ENCODE data around the gene RGS19.

The RGS19 gene

DNA sequence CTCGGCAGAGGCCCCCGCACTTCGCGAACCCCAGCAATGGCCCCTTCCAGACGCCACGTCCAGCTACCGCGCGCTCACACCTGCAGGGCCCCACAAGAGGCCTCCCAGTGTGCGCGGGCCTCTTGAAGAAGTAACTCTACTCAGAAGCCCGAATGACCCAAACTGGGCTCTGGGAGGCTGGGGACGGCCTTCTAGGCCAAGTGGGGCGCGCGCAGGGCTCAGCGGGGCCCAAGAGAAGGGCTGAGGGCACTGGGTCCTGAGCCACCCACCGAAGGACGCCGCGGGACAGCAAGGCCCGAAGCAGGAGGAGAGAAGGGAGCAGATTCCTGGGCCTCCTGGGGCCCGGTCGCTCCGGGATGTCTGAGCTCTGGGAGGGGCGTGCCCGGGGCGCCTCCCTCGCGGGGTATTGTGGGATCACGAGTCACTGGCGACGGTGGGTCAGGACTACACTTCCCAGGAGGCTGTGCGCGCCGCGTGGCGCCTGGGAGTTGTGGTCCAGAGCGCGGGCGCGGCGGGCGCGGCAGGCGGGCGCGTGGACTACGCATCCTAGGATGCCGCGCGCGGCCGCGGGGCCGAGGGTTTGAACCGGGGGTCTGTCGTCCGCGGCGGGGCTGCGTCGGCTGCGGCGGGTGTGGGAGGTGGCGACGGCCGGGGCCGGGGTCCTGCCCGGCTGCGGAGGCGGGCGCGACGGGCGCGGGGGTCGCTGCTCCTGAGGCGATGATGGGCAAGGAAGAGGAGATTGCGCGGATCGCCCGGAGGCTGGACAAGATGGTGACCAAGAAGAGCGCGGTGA, 16.5 kb downstream of the RGS19 start, which contains the start of gene TCEA2:
Gene TCEA2 (plus strand): TSS at position 603 of the 793 bp plus-strand sequence. CDS start 115 bp downstream, at position 718.
- peak; percentile 53 for DNase-seq

DNA sequence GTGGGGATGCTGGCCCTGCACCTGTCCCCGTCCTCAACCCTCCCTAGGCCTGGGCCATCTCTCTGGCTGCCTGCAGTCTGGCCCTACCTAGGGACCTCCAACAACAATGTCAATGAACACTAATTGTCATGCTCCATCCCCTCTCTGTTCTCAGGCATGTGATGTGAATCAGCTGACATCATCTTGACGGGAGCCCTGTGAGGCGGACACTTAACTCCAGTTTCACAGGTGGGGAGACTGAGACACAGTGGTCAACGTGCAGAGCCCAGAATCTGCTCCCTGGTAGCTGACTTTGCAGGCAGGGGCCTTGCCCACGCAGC, 17.1 kb downstream of the RGS19 start:
- no peak for DNase-seq

DNA sequence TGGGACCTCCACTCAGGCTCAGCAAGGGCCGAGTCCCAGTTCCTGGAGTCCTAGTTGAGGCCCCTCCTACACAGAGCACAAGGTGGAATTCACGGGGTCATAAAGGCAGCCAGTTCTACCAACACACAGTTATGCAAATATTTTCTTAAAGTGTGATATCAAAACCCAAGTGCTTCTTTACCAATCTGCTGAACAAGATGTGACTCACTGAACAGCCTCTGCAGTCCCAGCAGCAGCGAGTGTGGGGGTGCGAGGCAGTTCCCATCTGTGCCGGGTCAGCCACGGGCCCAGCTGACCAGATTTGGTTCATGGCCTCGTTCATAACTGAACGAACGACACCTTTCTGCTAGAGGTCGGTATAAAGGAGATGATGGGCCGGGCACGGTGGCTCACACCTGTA, 20.8 kb downstream of the RGS19 start:
- no peak for DNase-seq

DNA sequence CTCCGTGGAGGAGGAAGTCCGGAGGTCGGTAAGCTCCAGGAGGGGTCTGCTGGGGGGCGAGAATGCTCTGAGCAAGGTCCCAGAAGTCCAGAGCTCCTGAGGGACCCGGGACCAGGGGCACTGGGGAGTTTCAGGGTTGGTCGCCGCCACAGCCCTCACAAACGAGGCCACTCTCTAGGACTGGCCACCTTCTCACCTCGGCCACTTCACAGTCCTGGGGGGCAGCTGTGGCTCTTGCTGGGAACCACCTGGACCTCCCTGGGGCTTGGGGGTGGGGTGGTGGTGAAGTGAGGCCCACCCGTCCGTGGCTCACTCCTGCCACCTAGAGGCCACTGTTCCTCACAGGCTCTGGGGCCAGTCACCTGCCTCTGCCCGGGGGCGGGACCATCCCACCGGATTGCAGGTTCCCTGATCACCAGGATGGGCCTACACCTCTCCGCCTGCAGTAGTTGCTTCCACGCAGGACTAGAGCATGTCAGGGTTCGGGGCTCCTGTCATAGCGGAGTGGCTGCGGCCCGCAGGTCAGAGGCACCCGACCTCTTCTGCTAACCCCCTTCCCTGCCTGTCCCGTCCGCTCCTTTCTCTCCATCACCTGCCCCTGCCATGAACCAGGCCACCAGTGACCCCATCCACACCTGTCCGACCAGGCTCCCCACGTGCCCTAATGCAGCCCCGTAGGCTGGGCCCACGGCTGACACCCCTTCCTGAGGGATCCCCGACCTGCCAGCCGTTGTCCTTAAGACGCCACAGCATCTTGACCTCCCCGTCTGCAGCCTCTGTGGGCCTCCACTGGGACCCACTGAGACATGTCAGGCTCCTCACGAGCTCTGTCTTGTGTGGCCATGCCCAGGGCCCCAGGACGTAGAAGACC, 21.5 kb downstream of the RGS19 start:
- DNase-seq, result no peak

DNA sequence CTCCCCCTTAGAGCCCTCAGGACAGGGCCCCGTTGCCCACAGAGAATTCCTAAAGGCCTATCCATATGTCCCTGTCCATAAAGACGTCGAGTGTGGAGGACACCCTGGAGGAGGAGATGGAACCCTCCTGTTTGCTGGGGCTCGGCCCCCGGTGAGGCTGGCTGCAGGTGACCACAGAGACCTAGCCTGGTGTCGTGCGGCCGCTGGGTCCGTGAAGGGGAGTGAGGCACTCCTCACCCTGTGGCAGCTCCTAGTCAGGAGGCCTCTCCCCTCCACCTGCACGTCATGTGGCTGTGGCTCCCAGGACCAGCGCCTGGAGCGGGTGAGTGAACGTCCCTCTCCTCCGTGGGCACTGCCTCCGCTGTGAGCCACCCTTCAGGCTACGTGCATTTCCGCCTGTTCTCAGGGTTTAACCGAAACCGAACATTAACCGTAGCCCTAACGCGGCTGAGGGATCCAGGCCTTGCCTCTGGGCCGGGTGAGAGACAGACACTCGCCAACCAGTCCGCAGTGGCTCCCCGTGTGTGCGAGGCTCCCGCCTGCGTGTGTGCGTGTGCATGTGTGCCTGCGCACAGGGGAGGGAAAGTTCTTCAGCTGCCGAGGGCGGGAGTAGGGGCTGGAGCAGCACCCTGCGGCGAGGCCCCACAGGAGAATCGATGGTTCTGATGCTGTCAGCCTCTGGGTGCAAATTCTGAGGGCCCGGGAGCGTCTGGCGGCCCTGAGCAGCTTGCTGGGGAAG, 22.3 kb downstream of the RGS19 start:
- DNase-seq, result no peak

DNA sequence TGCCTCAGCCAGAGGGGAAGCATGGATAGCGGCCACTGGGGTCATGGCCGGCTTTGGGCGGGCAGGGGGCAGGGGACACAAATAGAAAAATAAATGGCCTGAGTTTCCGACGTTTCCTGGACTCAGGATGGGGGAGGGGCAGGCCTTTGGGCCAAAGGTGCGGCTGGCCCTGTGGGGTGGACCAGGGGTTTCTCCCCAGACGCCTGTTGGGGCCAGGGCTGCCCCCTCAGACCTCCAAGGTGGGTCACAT, 22.8 kb downstream of the RGS19 start:
- DNase-seq, result no peak

DNA sequence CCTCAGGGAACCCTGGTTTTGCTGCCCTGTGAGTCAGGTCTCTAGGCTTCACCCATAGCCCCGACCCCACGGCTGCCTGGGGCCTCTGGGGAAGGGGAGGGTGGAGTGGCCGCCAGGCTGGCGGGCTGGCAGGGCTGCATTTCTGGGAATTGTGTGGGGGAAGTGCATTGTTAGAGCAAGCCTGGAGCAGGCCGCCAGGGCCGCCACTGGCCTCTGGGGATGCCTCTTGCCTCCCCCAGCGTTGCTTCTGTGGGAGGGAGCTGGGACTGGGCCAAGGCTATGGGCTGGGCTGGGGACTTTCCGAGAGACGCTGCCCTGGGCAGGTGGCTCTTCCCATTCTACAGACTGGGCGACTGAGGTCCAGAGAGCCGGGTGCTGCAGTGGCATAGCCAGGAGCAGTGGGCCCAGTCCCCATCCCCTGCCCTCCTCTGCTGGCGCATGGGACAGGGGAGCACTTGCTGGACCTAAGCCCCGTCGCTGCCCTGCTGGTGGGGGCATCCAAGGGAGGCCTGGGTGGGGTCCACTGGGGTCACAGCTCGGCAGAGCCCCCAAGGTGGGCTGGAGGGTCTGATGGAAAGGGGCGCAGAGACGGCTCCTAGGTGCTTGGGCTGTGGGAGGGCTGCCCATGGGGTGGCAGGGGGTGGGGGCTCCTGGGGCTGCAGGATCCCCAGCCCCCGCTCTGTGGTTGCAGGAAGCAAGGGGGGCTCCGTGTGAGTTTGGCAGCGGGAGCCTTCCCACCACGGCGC, 23.3 kb downstream of the RGS19 start:
- no peak for DNase-seq

DNA sequence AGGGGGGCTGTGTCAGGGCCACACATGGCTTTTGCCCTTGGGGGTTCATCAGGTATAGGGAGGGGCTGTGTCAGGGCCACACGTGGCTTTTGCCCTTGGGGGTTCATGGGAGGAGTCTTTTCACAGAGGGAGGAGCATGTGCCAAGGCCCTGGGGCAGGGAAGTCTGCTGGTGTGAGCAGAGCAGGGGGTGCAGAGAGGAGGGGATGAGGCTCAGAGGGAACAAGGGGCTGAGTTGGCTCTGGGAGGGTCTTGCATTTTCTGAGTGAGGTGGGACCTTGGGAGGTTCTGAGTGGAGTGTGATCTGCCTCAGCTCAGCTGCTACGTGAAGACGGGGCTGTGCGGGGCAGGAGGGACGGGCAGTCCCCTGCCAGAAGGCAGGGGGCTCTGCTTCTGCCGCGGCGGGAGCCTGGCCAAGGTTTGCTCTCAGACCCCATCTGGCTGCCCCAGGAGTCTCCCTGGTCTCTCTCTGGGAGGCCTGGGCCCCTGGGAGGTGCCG, 23.9 kb downstream of the RGS19 start:
- no peak for DNase-seq

DNA sequence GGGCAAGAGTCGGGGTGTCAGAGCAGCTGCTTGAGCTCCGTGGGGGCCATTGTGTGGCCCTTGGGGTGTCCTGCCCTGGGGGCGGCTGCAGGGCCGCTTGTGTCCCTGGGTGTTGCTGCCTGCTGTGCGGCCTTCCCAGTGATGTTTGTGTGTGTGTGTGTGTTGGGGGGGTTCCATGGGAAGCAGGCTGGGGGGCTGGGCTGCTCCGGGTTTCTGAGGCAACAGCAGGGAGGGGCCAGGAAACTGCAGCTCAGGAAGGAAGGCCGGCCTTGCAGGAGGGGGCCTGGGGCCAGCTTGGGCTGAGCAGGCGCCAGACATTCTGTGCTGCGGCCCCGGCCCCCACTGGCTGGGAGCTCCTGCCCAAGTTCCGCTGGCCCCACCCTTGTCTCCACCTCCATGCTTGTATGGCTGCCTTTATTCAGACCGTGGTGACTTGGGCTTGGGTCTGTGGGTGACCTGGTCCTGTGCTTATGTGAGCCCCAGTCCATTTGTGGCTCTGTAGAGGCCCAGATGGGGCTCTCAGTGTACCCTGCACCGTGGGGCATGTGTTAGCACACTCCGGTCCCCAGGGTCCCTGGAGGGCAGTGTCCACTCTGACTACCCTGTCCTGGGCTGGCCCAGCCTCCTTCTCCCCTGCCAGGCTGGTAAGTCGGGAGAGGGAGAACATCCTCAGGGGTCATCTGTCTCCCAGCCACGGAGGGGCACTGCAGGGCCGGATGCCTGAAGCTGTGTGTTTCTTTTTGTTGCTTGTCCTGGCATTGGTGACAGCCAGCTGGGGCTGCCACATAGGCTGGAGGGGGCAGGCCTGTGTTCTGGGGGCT, 25.3 kb downstream of the RGS19 start:
- no peak for DNase-seq

DNA sequence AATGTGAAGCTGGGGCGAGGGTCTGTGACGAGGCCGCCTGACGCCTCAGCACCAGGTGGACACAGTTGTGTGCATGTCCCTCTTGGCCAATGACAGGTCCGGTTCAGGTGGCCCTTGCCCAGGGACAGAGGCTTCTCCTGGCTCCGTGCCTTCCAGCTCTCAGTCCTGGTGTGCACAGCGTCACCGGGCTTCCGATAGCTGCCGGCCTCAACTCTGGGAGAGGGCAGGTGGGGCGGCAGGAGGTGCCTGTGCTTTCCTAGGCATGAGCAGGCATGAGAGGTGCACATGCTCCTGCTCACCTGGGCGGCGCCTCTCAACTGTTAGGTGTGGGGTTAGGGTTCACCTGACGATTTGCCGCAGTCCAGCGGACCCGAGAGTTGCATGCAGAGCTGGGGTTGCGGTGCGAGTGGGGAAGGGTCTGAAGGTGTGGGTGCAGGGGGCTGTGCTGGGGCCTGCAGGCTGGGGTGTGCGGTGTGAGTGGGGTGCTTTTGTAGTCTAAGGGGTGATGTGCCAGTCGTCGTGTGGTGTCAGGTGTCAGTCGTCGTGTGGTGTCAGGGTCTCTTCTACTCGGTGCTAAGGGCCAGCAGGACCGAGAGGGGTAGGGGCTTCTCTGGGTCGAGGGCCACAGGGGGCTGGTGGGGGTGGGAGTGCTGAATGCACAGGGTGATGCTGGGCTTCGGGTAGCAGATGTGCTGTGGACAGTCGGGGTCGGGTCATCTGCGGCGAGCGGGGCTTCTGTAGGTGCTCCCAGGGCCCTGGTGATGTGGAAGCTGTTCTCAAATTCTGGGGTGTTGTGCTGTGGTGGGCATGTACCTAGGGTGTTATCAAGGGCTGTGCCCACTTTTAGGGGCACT, 26.1 kb downstream of the RGS19 start:
- no peak for DNase-seq

DNA sequence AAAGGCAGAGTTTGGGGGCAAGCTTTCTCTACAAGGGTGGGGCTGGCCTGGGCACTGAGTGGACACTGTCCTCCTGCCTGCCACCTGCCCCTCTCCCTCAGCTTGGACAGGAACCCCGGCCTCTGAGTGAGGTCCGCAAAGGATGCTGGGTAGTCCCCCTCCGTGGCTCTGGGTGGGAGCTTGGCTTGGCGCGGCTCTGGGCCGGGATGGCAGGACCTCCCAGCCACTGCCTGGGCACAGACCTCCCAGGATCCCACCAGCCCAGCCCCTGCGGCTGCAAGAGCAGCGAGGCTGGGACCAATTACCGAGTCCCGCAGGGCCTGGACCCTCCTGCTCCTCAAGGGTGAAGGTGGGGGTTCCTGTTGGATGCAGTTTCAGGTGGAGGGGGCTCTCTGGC, 27.0 kb downstream of the RGS19 start:
- DNase-seq, result no peak

DNA sequence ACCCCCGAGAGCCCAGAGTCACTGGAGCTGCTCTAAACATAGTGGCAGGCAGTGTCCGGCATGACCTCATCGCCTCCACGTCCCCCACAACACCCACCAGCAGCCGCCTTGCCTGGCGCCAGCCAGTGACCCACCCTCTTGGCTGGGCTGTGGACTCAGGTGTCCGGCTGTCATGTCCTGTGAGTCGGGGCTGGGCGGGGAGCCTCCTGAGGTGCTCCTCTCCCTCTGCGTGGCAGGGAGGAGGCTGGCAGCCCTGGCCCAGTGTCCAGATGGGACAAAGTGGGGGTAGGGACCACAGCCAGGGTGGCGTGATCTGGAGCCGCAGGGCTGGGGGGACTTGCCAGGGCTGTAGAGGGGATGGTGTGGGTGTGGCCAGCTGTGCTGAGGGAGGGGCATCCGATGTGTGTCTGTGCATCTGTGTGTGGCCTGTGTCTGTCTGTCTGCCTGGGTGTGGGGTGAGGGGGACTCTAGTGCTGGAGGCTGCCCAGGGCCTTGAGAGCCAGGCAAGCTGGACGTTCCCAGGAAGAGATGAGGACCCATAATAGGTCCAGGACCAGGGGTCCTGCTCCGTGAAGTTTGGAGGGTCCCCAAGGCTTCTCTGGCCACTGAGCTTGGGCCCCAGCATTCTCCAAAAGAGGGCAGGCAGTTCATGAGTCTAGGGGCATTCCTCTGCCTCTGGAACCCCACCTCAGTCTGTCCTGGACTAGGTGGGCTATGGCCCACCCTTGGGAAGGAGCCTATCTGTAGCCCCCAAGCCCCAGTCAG, 27.6 kb downstream of the RGS19 start:
- no peak for DNase-seq

DNA sequence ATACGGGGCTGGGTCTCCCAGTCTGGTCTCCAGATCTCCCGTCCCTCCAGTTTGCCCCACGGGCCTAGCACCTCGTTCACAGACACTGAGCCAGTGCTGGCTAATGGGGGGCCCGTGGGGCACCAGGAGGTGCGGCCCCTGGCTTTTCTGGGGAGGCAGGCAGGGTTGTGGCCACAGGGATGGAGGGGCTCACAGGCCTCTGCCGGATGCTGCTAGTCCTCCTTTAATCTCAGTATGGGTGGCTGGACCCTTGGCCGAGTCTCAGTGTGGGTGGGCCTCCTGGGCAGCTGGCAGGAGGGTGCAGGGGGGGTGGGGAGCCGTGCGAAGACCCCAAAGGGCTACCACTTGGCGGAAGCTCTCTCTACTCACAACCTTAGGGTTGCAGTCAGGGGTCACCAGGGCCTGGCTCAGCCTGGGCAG, 28.3 kb downstream of the RGS19 start:
- DNase-seq, result no peak

DNA sequence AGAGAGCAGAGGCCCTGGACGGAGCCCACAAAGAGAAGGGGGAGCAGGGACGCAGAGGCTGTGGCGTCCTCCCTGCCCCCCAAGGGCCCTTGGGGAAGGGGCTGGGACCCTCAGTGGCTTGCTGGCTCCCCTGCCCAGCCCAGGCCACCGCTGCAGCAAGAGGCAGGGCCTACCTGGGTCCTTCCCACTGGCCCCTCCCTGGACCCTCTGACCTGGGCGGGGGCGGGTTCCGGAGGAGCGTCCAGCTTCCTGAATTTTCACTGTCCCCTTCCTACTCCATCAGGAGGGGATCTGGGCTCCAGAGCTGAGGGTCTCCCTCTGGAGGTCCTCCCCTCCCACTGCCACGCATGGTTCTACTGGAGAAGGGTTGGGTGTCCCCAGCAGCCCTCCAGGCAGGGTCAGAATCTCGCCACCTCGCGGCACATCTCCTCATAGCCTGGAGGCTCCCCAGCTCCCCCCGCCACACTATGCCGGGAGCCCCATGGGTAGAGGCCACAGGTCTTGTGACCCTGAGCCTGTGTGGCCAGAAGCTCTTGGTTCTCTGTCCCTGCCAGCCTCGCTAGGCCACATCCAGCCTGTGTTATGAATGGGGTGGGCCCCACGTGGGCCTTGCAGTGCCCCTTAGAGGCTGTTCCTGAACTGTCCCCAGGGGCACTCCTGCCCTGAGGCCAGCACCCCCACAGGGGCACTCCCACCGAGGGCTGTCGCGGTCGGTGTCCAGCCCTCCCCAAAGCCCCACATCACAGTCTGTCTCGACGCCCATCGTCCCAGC, 28.9 kb downstream of the RGS19 start:
- no peak for DNase-seq

DNA sequence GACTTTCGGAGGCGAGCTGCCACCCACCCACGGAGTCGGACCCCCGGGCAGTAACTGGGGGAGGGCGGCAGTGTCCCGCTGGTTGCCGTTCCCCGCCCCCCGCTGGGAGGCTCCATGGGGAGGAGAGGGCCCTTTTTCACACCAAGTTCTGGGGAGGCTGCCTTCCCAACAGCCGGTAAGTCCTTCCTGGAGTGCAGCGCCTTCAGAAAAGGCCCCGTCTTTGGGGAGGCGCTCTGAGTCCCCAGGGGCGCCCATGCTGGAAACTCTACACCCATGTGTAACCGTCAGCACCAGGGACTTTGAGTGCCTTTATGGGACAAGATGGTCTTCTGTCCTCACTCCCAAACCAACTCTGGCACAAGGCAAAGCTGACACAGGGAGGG, 29.4 kb downstream of the RGS19 start:
- DNase-seq, result no peak

DNA sequence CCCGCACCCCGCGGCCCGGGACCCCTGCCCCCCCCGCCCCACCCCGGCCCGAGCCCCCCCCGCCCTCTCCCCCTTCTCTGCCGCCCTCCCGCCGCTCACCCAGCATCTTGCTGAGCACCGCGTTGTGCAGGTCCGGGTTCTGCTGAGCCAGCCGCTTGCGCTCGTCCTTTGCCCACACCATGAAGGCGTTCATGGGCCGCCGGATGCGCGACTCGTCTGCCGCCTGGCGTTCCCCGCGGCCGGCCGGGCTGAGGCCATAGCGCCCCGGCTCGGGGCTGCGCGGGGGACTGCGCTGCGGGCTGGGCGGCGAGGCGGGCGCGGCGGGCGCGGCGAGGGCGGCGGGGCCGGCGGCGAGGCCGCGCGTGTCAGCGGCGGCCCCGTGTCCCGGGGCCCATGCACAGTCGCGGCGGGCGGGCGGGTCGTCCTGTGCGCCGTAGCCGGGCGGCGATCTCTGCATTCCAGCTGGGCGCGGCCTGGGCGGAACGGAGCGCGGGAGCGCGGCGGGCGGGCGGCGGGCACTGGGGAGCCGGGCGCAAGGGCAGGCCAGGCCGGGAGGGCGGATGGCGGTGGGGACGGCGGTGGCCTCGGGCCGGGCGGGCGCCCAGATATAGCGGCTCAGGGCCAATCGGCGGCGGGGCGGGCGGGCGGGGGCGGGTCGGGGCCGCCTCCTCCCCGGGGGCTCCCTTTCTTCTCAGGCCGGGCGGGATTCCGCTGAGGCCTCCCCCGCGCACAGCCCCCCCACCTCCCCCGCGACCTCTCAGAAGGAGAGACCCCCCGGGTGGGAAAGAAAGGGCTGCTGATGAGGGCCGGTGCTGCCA, 30.0 kb downstream of the RGS19 start, which contains the start of gene SOX18:
Gene SOX18 (minus strand): TSS at position 580 of the 818 bp plus-strand sequence. CDS start 123 bp downstream, at position 457.
- no peak for DNase-seq

DNA sequence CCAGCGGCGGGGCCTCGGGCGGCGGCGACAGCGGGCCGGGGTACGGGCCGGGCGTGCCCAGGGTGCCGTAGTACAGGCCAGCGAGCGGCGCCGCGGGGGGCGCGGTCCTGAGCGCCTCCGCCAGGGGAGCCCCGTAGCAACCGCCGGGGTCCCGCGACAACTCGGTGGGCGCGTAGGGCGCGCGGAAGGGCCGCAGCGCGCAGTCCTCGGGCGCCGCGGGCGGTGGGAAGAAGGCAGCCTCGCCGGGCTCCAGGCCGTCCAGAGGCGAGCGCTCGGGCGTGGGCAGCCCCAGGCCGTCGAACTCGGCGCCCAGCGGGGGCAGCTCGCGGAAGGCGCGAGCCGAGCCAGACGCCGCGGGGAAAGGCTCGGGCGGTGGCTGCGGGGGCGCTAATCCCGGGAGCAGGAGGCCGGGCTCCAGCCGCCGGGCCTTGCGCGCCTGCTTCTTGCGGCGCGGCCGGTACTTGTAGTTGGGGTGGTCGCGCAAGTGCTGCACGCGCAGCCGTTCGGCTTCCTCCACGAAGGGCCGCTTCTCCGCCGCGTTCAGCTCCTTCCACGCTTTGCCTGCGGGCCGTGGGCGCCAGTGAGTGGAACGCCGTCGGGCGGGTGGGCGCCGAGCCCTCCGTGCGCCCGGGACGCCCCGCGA, 30.8 kb downstream of the RGS19 start:
- DNase-seq, result no peak

DNA sequence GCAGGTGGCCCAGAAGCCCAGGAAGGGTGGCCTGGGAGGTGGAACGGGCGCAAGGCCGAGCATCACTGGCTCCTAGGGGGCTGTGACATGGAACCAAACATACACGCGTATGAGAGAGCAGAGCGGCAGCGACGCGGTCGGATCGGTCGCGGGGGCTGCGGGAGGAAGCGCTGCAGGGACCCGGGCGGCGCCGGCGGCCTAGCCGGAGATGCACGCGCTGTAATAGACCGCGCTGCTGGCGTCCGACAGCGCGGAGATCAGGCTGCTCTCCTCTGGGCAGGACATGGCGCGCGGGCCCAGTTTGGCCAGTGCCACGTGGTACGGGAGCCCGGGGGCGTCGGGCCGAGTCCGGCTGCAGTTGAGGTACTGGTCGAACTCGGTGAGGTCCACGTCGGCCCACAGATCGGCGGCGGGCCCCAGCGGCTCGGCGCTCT, 31.3 kb downstream of the RGS19 start:
- DNase-seq, result no peak
